NB4 (cell line): ENCODE results near the gene RNF31.
"Not testable (repeated sequence)": the region's sequence is repeated elsewhere in the genome, so short reads cannot be mapped to it uniquely, and the experiment has no call there.

Source experiments
- MAX ChIP-seq: IDR thresholded peaks from 2 replicates; pipeline ENCODE4 v1.6.1; 2011; ENCODE audit warnings: low read depth, low read length
- MYC ChIP-seq: IDR thresholded peaks from 2 replicates; pipeline ENCODE4 v1.6.1; 2011; ENCODE audit warnings: low read depth, low read length
- POLR2A ChIP-seq: IDR thresholded peaks from 2 replicates; pipeline ENCODE4 v1.6.1; 2011; ENCODE audit warnings: mild to moderate bottlenecking; ENCODE audit not compliant: insufficient read length; ENCODE audit errors: extremely low read depth
- TF ChIP-seq, protein P1 (sequence below): IDR thresholded peaks from one replicate; pipeline ENCODE4 v1.5.1; 2012; ENCODE audit warnings: low read depth, low read length

DNA sequence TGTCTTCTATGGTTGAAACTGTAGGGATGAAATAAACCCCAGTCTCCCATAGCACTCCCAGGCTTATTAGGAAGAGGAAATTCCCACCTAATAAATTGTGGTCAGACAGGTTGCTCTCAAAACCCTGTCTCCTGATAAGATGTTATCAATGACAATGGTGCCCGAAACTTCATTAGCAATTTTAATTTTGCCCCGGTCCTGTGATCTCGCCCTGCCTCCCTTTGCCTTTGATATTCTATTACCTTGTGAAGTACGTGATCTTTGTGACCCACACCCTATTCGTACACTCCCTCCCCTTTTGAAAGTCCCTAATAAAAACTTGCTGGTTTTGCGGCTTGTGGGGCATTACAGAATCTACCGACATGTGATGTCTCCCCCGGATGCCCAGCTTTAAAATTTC, 55.2 kb downstream of the RNF31 start:
- TF ChIP-seq, protein P1, sequence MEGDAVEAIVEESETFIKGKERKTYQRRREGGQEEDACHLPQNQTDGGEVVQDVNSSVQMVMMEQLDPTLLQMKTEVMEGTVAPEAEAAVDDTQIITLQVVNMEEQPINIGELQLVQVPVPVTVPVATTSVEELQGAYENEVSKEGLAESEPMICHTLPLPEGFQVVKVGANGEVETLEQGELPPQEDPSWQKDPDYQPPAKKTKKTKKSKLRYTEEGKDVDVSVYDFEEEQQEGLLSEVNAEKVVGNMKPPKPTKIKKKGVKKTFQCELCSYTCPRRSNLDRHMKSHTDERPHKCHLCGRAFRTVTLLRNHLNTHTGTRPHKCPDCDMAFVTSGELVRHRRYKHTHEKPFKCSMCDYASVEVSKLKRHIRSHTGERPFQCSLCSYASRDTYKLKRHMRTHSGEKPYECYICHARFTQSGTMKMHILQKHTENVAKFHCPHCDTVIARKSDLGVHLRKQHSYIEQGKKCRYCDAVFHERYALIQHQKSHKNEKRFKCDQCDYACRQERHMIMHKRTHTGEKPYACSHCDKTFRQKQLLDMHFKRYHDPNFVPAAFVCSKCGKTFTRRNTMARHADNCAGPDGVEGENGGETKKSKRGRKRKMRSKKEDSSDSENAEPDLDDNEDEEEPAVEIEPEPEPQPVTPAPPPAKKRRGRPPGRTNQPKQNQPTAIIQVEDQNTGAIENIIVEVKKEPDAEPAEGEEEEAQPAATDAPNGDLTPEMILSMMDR = not testable (repeated sequence)
- not testable (repeated sequence) for TF ChIP-seq POLR2A, MAX, MYC
